ENCODE measurements around the gene SMARCD1.

The SMARCD1 gene

GRCh38 chr12:50102131-50102531 is 17.0 kb downstream of the SMARCD1 start:
- H3K27ac ChIP-seq = no peak overlapping the region
- peaks cover 36 to 57% (median 50%) of the 10 kb centered on the region in 11 experiments for H3K36me3 ChIP-seq
- no peaks in the 10 kb centered on the region for H3K27me3 ChIP-seq
- H3K4me3 ChIP-seq = no peak overlapping the region
- H4K20me1 ChIP-seq = peaks cover 0 to 33% (median 0%) of the 10 kb centered on the region in 11 experiments; a peak in 10 of 22 replicates
- no peak for TF ChIP-seq Cebpa-rat (IDR thresholded peaks at IDR 0.05)
- no peaks in the 10 kb centered on the region for H3K9me3 ChIP-seq (replicated peaks in 1 of 11)
- H3K9ac ChIP-seq = peak overlapping the region in 2 of 11 experiments; percentile 24 to 45; a peak in 2 of 22 replicates
- peaks cover 14 to 29% (median 23%) of the 10 kb centered on the region in 10 experiments; a peak in 17 of 20 replicates for H3K4me1 ChIP-seq
- H3K4me2 ChIP-seq = peak overlapping the region in 2 of 11 experiments; percentile 24 to 43; a peak in 1 of 22 replicates

GRCh38 chr12:50102646-50103309 is 17.6 kb downstream of the SMARCD1 start:
- peak overlapping the region in 1 of 11 experiments; percentile 45; a peak in 1 of 22 replicates for H3K9ac ChIP-seq
- peak overlapping the region in 2 of 11 experiments; percentile 24 to 43; a peak in 5 of 22 replicates for H3K4me2 ChIP-seq
- H3K4me3 ChIP-seq = no peak overlapping the region
- TF ChIP-seq Cebpa-rat (IDR thresholded peaks at IDR 0.05) = no peak
- no peak overlapping the region for H3K27ac ChIP-seq
- no peaks in the 10 kb centered on the region for H3K27me3 ChIP-seq
- H3K4me1 ChIP-seq = peaks cover 19 to 35% (median 28%) of the 10 kb centered on the region in 10 experiments
- no peaks in the 10 kb centered on the region for H3K9me3 ChIP-seq (replicated peaks in 1 of 11)
- peaks cover 0 to 27% (median 0%) of the 10 kb centered on the region in 11 experiments; a peak in 10 of 22 replicates for H4K20me1 ChIP-seq
- peaks cover 30 to 50% (median 44%) of the 10 kb centered on the region in 11 experiments for H3K36me3 ChIP-seq

- Histone ChIP-seq H3K9ac (0 out of 22 replicates have a peak overlapping the region, but pooled peaks of 1 of the 11 experiments have one; percentile 12), H3K27me3 (no peaks in the 10 kb centered on the region), H3K4me3 (no peak overlapping the region), H3K36me3 (peaks cover 24 to 44% (median 38%) of the 10 kb centered on the region in 11 experiments), H3K4me2 (peak overlapping the region in 8 of 11 experiments; percentile 4 to 44 (median 30); a peak in 9 of 22 replicates), H3K9me3 (replicated peaks in 1 of 11) (no peaks in the 10 kb centered on the region), H4K20me1 (peaks cover 0 to 21% (median 0%) of the 10 kb centered on the region in 11 experiments; a peak in 10 of 22 replicates), H3K4me1 (peaks cover 25 to 41% (median 34%) of the 10 kb centered on the region in 10 experiments), H3K27ac (0 out of 22 replicates have a peak overlapping the region, but pooled peaks of 1 of the 11 experiments have one; percentile 8)
- no peak for TF ChIP-seq Cebpa-rat (IDR thresholded peaks at IDR 0.05)
Measured at GRCh38 chr12:50103351-50103750, 18.2 kb downstream of the SMARCD1 start.

GRCh38 chr12:50103767-50104321 is 18.7 kb downstream of the SMARCD1 start, which contains the start of gene GPD1:
Gene GPD1 (plus strand): TSS chr12:50104008. CDS start chr12:50104051, 43 bp downstream.
- Histone ChIP-seq H3K9ac (peak within 1 kb of the TSS in 4 of 11 experiments; percentile 12 to 45 (median 24); a peak in 1 of 22 replicates), H3K4me2 (peak within 1 kb of the TSS in 10 of 11 experiments; percentile 11 to 44 (median 30); a peak in 15 of 22 replicates), H4K20me1 (peaks cover 0 to 17% (median 0%) of the 10 kb centered on the region in 11 experiments; a peak in 9 of 22 replicates), H3K36me3 (peaks cover 19 to 40% (median 33%) of the 10 kb centered on the region in 11 experiments), H3K4me3 (no peak within 1 kb of the TSS), H3K27me3 (no peaks in the 10 kb centered on the region), H3K9me3 (replicated peaks in 1 of 11) (no peaks in the 10 kb centered on the region), H3K27ac (0 out of 22 replicates have a peak within 1 kb of the TSS, but pooled peaks of 1 of the 11 experiments have one; percentile 8), H3K4me1 (peaks cover 30 to 46% (median 39%) of the 10 kb centered on the region in 10 experiments)
- no peak for TF ChIP-seq Cebpa-rat (IDR thresholded peaks at IDR 0.05)

GRCh38 chr12:50104417-50105366 is 19.6 kb downstream of the SMARCD1 start:
- no peak overlapping the region for H3K9ac ChIP-seq

GRCh38 chr12:50105913-50106450 is 20.8 kb downstream of the SMARCD1 start:
- Histone ChIP-seq H3K4me3 (no peak overlapping the region), H4K20me1 (peaks cover 0 to 9% (median 0%) of the 10 kb centered on the region in 11 experiments; a peak in 4 of 22 replicates), H3K9ac (no peak overlapping the region), H3K4me2 (no peak overlapping the region), H3K9me3 (replicated peaks in 1 of 11) (no peaks in the 10 kb centered on the region), H3K27me3 (no peaks in the 10 kb centered on the region), H3K4me1 (peaks cover 51 to 67% (median 60%) of the 10 kb centered on the region in 10 experiments), H3K27ac (no peak overlapping the region), H3K36me3 (peaks cover 0 to 18% (median 12%) of the 10 kb centered on the region in 11 experiments; a peak in 13 of 22 replicates)
- no peak for TF ChIP-seq Cebpa-rat (IDR thresholded peaks at IDR 0.05)

More at GRCh38 chr12:50104417-50105366, 19.6 kb downstream of the SMARCD1 start:
- TF ChIP-seq Cebpa-rat (IDR thresholded peaks at IDR 0.05) = no peak
- Histone ChIP-seq H3K27ac (no peak overlapping the region), H4K20me1 (peaks cover 0 to 8% (median 0%) of the 10 kb centered on the region in 11 experiments; a peak in 7 of 22 replicates), H3K4me1 (peaks cover 38 to 54% (median 47%) of the 10 kb centered on the region in 10 experiments), H3K4me2 (peak overlapping the region in 8 of 11 experiments; percentile 17 to 43 (median 26); a peak in 9 of 22 replicates), H3K27me3 (no peaks in the 10 kb centered on the region), H3K9me3 (replicated peaks in 1 of 11) (no peaks in the 10 kb centered on the region), H3K4me3 (no peak overlapping the region), H3K36me3 (peaks cover 11 to 31% (median 25%) of the 10 kb centered on the region in 11 experiments)

- Histone ChIP-seq H3K27me3 (no peaks in the 10 kb centered on the region), H3K9ac (no peak overlapping the region), H3K36me3 (peaks cover 0 to 9% (median 6%) of the 10 kb centered on the region in 11 experiments; a peak in 10 of 22 replicates), H3K4me3 (no peak overlapping the region), H4K20me1 (peaks cover 0 to 10% (median 0%) of the 10 kb centered on the region in 11 experiments; a peak in 4 of 22 replicates), H3K9me3 (replicated peaks in 1 of 11) (no peaks in the 10 kb centered on the region), H3K27ac (no peak overlapping the region), H3K4me1 (peaks cover 55 to 73% (median 65%) of the 10 kb centered on the region in 10 experiments), H3K4me2 (peak overlapping the region in 3 of 11 experiments; percentile 75 to 93 (median 89); a peak in 2 of 22 replicates)
- TF ChIP-seq Cebpa-rat (IDR thresholded peaks at IDR 0.05) = no peak
Measured at GRCh38 chr12:50106907-50107306, 21.8 kb downstream of the SMARCD1 start.
